Sigmoid colon (tissue), 7 donors: Measurements from ENCODE around the gene RBFOX2. TPM values are rescaled to one million over a fixed set of nuclear protein-coding genes. Genes with fewer than 3 reads are reported as not detected.
"Not testable (repeated sequence)": the region's sequence is repeated elsewhere in the genome, so short reads cannot be mapped to it uniquely, and the experiment has no call there.

Experiments
- DNase-seq: peaks from one replicate; pipeline ENCODE4 v3.0.0-alpha.2; 2019
- H3K27ac ChIP-seq, 4 donors: fragments of 200-600 bp; sonication (generic); one replicate each; pipeline ENCODE4 v1.5.1; 2016 to 2019; ENCODE audit warnings: mild to moderate bottlenecking in 1 of 4
- H3K27me3 ChIP-seq, 3 donors: fragments of 200-600 bp; sonication (generic); one replicate each; pipeline ENCODE4 v1.5.1; 2019; ENCODE audit warnings: mild to moderate bottlenecking in 1 of 3
- H3K36me3 ChIP-seq, 4 donors: fragments of 200-600 bp; sonication (generic); one replicate each; pipeline ENCODE4 v1.5.1; 2016 to 2019
- H3K4me1 ChIP-seq, 4 donors: fragments of 200-600 bp; sonication (generic); one replicate each; pipeline ENCODE4 v1.5.1; 2017 to 2019
- H3K4me3 ChIP-seq, 4 donors: fragments of 200-600 bp; sonication (generic); one replicate each; pipeline ENCODE4 v1.5.1; 2017 to 2019; ENCODE audit warnings: mild to moderate bottlenecking in 2 of 4, moderate library complexity in 1 of 4
- H3K9me3 ChIP-seq, 4 donors: fragments of 200-600 bp in 3 of 4; sonication (generic) in 3 of 4; one replicate each; pipeline versions ENCODE4 v1.5.1 to v1.6.1; 2013 to 2019
- CTCF ChIP-seq, 4 experiments: fragments of 450-650 bp in 3 of 4; fragments of 200-600 bp in 1 of 4; IDR thresholded peaks; one replicate each; pipeline ENCODE4 v1.5.1; 2016 to 2019; ENCODE audit warnings: antibody characterized with exemption in 4 of 4, mild to moderate bottlenecking in 3 of 4, moderate library complexity in 2 of 4
- EP300 ChIP-seq, 4 donors: sonication (generic); formaldehyde crosslinking; IDR thresholded peaks; one replicate each; pipeline ENCODE4 v1.6.1; 2017; ENCODE audit warnings: antibody characterized with exemption in 4 of 4
- POLR2A ChIP-seq, 2 donors: fragments of 450-650 bp; IDR thresholded peaks; one replicate each; pipeline ENCODE4 v1.6.1; 2016; ENCODE audit warnings: antibody characterized with exemption in 2 of 2, mild to moderate bottlenecking in 2 of 2, moderate library complexity in 2 of 2
- POLR2AphosphoS5 ChIP-seq, 4 donors: sonication (generic); formaldehyde crosslinking; IDR thresholded peaks; one replicate each; pipeline ENCODE4 v1.6.1; 2017; ENCODE audit warnings: antibody characterized with exemption in 4 of 4
- WGBS, 2 donors: extraction: QIAGEN DNeasy Blood & Tissue Kit; methylation state at CpG; one replicate each; pipeline ENCODE4 v1.1.7; 2013; 5-methylcytosine and 5-hydroxymethylcytosine counted together
- intact Hi-C: fragments of 100-400 bp; cut with DNase I; formaldehyde crosslinking; loops from one replicate; pipeline ENCODE4 v1.15.1; 2023
- polyA plus RNA-seq, 3 donors: library from polyadenylated mRNA; stranded (reverse); fragments of 200-250 nt; gene quantifications; one replicate each; pipeline ENCODE4 v1.2.3, GENCODE V29; 2013
- total RNA-seq, 4 donors: library from RNA; depleted of rRNA; stranded (reverse); fragments of >200 nt; gene quantifications; one replicate each; pipeline ENCODE4 v1.1.0, GENCODE V29; 2016
- donor health status: healthy with polysubstance abuse.
- donor health status: Bipolar disorder and iron deficiency.
- donor health status: healthy.

Gene RBFOX2
- total and polyA plus RNA-seq, 7 donors: 11.6 to 164 (median 138) TPM

GRCh38 chr22:36053242-36054147 lies 24.9 kb upstream of the RBFOX2 start:
- H3K27me3 ChIP-seq: no peaks in the 10 kb centered on the region
- H3K9me3 ChIP-seq: no peaks in the 10 kb centered on the region
- H3K4me3 ChIP-seq: no peak overlapping the region
- H3K4me1 ChIP-seq: no peaks in the 10 kb centered on the region
- H3K36me3 ChIP-seq: no peaks in the 10 kb centered on the region
- WGBS, 2 donors: 94 to 96% methylated on average over 1 of the region's 1 CpG
- intact Hi-C loops: no loop called here
- TF ChIP-seq EP300 (IDR thresholded peaks at IDR 0.05) (no peak), POLR2A (IDR thresholded peaks at IDR 0.05) (no peak), CTCF (IDR thresholded peaks at IDR 0.05) (no peak), POLR2AphosphoS5 (IDR thresholded peaks at IDR 0.05) (no peak)
- H3K27ac ChIP-seq: no peak overlapping the region
- no peak for DNase-seq

- TF ChIP-seq POLR2AphosphoS5 (IDR thresholded peaks at IDR 0.05) (no peak), EP300 (IDR thresholded peaks at IDR 0.05) (no peak), POLR2A (IDR thresholded peaks at IDR 0.05) (no peak), CTCF (IDR thresholded peaks at IDR 0.05) (no peak)
- no peaks in the 10 kb centered on the region for H3K27me3 ChIP-seq
- 76 to 81% methylated on average over 5 of the region's 5 CpGs for WGBS, 2 donors
- H3K36me3 ChIP-seq: no peaks in the 10 kb centered on the region
- H3K4me1 ChIP-seq: no peaks in the 10 kb centered on the region
- no peak for DNase-seq
- H3K27ac ChIP-seq: no peak overlapping the region
- intact Hi-C loops: no loop called here
- no peak overlapping the region for H3K4me3 ChIP-seq
- H3K9me3 ChIP-seq: no peaks in the 10 kb centered on the region
These were observed 23.9 kb upstream of the RBFOX2 start for GRCh38 chr22:36052505-36052941.

- DNase-seq: no peak
- intact Hi-C loops: no loop called here
- 89 to 94% methylated on average over 2 of the region's 2 CpGs for WGBS, 2 donors
These were observed 21.0 kb upstream of the RBFOX2 start for GRCh38 chr22:36049678-36049997.

GRCh38 chr22:36048911-36049677 lies 20.5 kb upstream of the RBFOX2 start:
- H3K27ac ChIP-seq: no peak overlapping the region
- no peaks in the 10 kb centered on the region for H3K36me3 ChIP-seq
- H3K27me3 ChIP-seq: no peaks in the 10 kb centered on the region
- no peaks in the 10 kb centered on the region for H3K4me1 ChIP-seq
- no peak overlapping the region for H3K4me3 ChIP-seq
- TF ChIP-seq POLR2AphosphoS5 (IDR thresholded peaks at IDR 0.05) (no peak), CTCF (IDR thresholded peaks at IDR 0.05) (no peak)
- whole genome bisulfite sequencing, 2 donors: 92% methylated on average over 11 of the region's 11 CpGs
- no peak for DNase-seq
- intact Hi-C loops: no loop called here
- H3K9me3 ChIP-seq: no peaks in the 10 kb centered on the region

More at GRCh38 chr22:36049678-36049997, 21.0 kb upstream of the RBFOX2 start:
- no peaks in the 10 kb centered on the region for H3K27me3 ChIP-seq
- no peaks in the 10 kb centered on the region for H3K9me3 ChIP-seq
- H3K4me3 ChIP-seq: no peak overlapping the region
- no peaks in the 10 kb centered on the region for H3K36me3 ChIP-seq
- TF ChIP-seq EP300 (IDR thresholded peaks at IDR 0.05) (no peak), POLR2AphosphoS5 (IDR thresholded peaks at IDR 0.05) (no peak), CTCF (IDR thresholded peaks at IDR 0.05) (no peak)
- no peaks in the 10 kb centered on the region for H3K4me1 ChIP-seq
- H3K27ac ChIP-seq: no peak overlapping the region

- H3K36me3 ChIP-seq, H3K27me3 ChIP-seq, H3K4me3 ChIP-seq, H3K4me1 ChIP-seq, H3K9me3 ChIP-seq, intact Hi-C loops, H3K27ac ChIP-seq, DNase-seq: not testable (repeated sequence)
- WGBS, 2 donors: 83 to 92% methylated on average over 3 of the region's 3 CpGs
These were observed 15.9 kb upstream of the RBFOX2 start for GRCh38 chr22:36044517-36044916.
